ENCODE measurements around the gene SPAG8.
A peak's percentile ranks its signal among the peaks of the same experiment; 100 is the strongest.

Gene SPAG8

DNA sequence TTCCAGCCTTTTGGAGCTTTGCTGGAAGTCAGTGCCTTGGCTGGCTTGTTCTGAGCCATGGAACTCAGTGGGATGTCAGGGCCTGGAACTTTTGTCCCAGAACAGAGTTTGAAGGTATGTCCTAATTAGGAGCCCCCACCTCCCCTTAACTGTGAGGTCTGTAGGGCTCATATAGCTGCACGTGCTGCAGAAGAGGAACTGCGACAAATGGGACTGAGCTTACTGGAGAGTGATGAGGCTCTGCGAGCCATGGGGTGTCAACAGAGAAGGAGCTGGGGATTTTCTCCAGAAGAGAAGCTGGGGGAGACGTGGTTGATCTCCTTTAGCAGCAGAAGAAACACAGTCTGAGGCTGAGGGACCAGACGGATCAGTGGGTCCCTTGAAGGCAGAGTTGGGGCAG, 27.9 kb upstream of the SPAG8 start:
- no peak for DNase-seq

GRCh38 chr9:35836595-35836994, 24.5 kb upstream of the SPAG8 start:
- no peak for DNase-seq

- DNase-seq, result no peak
Observed at GRCh38 chr9:35835766-35836165, 23.7 kb upstream of the SPAG8 start.

- no peak for DNase-seq
Observed at GRCh38 chr9:35835216-35835632, 23.2 kb upstream of the SPAG8 start.

- no peak for DNase-seq
Observed at GRCh38 chr9:35834260-35835215, 22.5 kb upstream of the SPAG8 start.

DNA sequence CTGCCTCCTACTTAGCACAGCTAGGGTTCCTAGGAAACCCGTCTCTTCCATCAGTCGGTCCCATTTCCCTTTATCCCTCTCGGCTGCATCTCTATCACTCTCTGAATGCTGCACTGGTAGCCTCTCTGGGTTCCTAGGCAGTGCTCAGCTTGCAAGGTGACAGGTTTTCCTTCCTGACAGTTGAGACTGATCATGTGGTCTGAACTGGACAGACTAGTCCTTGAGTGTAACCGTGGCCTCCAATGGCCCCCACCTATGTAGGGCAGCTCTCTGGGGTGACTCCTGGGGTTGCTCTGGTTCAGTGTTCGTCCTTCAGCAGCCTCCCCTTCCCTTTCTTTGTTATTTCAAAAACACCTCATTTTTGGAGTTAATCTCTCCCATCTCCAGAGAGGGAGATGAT, 20.8 kb upstream of the SPAG8 start:
- DNase-seq, result no peak

DNA sequence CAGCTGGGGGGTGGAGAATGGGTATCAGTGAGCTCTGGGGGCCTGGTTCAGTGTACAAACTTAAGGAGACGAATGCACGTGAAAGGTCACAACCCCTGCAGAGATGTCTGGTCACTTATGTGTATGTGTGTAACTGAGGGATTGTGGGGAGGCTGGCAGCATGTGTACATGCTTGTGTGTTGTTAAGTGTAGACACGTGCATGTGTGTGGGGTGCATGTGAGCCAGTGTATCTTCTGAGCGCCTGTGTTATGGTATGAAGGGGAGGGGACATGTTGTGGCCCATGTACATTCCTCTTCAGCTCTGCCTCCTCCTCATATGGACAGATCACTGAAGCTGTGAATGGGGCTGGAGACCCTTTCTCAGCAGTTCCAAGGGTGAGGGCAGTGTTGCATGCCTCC, 19.0 kb upstream of the SPAG8 start:
- no peak for DNase-seq

- no peak for DNase-seq
Observed at GRCh38 chr9:35829764-35830096, 17.7 kb upstream of the SPAG8 start.

DNA sequence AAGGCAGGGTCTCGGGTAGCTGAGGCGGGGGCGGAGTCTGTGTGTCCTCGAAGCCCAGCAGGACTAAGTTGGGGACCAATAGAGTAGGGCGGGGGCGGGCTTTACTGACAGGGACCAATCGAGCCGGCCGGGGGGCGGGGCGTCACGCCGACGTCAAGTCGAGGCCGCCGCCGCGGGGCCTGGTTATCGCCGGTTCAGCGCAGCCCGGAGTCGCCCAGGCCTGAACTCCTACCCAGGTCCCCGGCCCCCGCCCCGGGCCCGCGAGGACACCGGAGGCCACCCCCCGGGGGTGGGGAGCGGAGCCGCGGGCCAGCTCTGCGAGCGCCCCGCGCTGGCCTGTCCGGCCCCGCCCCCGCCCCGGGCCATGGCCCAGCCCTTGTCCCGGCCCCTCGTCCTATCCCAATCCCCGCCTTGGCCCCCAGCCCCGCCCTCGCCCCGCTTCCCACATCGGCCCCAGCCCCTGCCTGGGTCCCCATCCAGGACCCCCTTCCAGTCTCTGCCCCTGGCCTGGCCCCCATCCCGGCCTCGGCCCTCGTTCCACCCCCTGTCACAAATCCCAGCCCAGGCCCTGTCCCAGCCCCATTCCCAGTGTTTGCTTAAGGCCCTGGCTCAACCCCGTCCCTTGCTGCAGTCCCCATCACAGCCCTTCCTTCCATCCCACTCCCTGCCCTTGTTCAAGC, 17.2 kb upstream of the SPAG8 start, which contains the start of gene TMEM8B:
Gene TMEM8B (plus strand): TSS at position 145 of the 680 bp plus-strand sequence. CDS start 220 bp downstream, at position 365.
- peak; percentile 93 for DNase-seq

DNA sequence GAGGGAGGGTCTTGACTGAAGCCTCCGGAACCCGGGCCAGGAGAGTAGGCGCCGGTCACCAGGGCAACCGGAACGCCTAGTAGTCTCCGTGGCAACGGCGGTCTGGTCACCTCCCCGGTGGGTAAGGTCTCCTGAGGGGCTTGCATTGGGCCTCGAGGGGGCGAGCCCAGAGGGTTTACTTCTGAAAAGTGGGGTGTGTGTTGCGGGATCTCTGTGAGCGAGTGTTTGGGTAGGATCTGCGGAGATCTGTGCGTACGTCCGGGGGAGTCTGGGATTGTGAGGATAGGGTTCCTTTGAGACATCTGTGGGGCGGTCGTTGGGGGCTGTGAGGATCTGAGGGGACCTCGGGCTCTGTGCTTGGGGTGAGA, 16.6 kb upstream of the SPAG8 start, which contains the start of gene FAM221B:
Gene FAM221B (minus strand): TSS at position 17 of the 368 bp plus-strand sequence. CDS start 2,571 bp downstream, outside the sequence.
- no peak for DNase-seq

DNA sequence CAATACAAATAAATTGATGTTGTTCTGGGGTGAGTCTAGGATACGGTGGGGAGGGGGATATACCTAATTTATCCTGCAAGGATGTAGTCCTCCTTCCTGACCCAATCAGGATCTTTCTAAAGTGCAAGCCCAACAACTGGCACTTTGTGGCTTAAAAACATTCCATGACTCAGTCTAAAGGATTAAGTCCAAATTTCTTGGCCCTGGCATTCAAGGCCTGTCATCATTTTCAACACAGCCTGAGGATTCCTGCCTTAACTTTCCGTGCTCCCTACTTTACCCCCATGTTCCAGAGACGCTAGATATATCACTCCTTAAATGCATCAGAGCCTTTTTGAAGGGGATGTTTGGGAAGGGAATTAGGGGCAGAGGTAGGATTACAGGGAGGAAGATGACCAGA, 15.4 kb upstream of the SPAG8 start:
- no peak for DNase-seq

- peak; percentile 80 for DNase-seq
Observed at GRCh38 chr9:35826071-35826701, 14.1 kb upstream of the SPAG8 start.

DNA sequence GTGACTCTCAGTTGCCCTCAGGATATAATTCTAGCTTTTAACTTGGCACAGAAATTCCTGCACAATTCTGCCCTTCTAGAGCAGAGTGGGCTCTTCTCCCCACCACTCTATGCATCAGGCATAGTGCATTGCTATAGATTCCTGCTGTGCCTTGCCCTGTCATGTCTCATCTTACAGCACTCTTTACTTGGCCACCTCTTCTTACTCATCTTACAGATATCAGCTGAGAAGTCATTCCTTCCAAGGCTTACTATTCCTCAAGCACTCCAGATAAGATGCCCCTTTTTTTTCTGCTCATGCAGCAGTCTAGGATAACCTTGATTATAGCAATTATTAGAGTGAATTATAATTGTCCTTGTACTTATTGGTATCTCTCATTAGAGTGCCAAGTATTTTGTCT, 10.9 kb upstream of the SPAG8 start:
- no peak for DNase-seq

DNA sequence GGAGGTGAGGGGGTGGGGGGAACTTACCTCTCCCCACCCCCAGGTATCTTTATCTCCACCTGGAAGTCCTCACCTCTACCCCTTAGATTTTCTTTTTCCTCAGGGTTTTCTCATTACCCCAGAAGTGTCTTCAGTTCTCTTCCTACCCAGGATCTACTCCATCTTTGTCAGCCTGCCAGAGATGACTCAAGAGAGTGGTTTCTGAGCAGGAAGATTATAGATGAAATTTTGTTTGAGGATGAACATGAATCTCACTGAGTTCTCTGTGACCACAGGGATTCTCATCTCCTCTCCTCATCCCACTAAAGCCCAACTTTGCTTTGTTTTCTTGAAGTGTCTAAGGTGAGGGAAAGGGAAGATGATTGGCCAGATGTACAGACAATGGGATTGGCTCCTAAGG, 8.0 kb upstream of the SPAG8 start:
- DNase-seq, result no peak

GRCh38 chr9:35818341-35818740, 6.3 kb upstream of the SPAG8 start:
- DNase-seq, result no peak

DNA sequence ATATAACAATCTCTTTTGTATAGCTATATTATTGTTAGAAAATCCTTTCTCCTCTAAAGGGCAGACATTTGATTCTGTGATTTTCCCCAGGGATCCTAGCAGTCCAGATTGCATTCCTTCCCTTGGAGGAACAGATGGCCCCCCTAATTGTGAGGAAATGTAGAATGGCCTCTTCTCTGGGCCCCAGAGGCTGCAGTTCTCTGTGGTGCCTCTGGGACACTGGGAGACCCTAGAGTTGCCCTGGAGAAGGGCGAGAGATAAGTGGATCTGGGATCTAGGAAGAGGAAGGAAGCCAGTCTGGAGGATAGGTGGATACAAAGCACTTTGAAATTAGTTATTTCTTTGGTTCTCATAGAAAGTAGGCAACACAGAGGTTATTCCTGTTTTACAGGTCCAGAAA, 4.6 kb upstream of the SPAG8 start:
- DNase-seq, result peak; percentile 15

- DNase-seq, result peak; percentile 100
Observed at GRCh38 chr9:35814841-35815543, 2.9 kb upstream of the SPAG8 start, which contains the start of gene HINT2. Gene HINT2 (minus strand): TSS chr9:35815042. CDS start chr9:35814979, 63 bp downstream.

GRCh38 chr9:35814106-35814840, 2.2 kb upstream of the SPAG8 start:
- no peak for DNase-seq

DNA sequence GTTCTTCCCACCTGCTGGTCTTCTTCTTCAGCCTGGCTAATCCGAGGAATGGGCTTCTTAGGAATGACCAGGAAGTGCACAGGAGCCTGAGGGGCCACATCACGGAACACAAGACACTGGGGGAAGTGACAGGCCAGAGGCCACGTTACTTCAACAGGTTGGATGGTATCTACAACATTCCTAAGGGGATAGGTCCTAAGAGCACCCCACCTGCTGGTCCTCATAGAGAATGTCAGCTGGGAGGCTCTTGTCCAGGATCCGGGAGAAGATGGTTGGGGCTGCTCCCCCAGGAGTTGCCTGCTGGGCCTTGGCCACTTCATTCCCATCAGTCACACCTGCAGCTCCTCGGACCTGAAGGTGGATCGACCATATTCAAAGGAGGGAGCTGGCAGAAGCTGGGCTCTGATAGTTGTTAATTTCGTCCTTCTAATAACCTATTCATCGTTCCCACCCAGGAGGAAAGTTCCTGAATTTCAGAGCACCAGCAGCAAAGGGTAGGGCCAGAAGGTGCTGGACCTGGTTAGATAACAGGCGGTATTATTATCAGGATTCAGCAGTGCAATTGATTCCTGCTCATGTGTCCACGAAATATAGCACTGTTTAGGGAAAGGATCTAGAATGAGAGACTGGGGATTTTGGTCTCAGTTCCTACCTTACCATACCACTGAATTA, 1.5 kb upstream of the SPAG8 start:
- DNase-seq, result no peak

- DNase-seq, result no peak
Observed at GRCh38 chr9:35811381-35812024, 559 bp downstream of the SPAG8 start.

DNA sequence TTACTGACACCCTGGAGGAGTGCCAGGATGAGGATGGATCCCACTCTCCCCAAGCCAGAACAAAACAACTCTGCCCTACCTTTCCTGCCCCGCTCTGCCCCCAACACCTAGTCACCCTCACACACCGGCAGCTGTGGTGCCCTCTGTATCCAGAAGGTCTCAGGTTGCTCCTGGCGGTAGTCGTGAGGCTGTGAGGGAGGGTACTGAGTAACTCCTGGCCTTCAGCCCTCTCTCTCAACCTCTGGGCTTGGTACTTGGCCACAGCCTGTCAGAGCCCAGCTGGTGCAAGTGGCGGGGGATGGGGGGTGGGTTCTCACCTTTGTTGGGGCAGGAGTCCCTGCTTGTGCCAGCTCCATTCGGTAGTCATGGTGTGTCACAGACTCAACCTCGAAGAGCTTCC, 1.9 kb downstream of the SPAG8 start:
- DNase-seq, result no peak
